Neural progenitor cell (in vitro differentiated cells): ENCODE results near the gene DDX31. TPM values are rescaled to one million over a fixed set of nuclear protein-coding genes. Genes with fewer than 3 reads are reported as not detected.

ENCODE experiments used
- DNase-seq: peaks from one replicate; pipeline ENCODE4 v3.0.0-alpha.2; 2016; ENCODE audit warnings: low spot score
- H2AFZ ChIP-seq: fragments of 200-600 bp; sonication (generic); replicated peaks from 2 replicates; pipeline ENCODE4 v1.6.1; 2016; ENCODE audit warnings: antibody characterized with exemption
- H3F3A ChIP-seq: fragments of 200-600 bp; sonication (generic); 2 replicates; pipeline ENCODE4 v1.6.1; 2016; ENCODE audit warnings: antibody characterized with exemption, low read depth
- H3K27ac ChIP-seq: fragments of 200-600 bp; sonication (generic); 2 replicates; pipeline ENCODE4 v1.5.1; 2016; ENCODE audit warnings: mild to moderate bottlenecking
- H3K27me3 ChIP-seq: fragments of 200-600 bp; sonication (generic); 2 replicates; pipeline ENCODE4 v1.6.1; 2016; ENCODE audit warnings: mild to moderate bottlenecking, moderate library complexity
- H3K36me3 ChIP-seq: fragments of 200-600 bp; sonication (generic); 2 replicates; pipeline ENCODE4 v1.5.1; 2016
- H3K4me1 ChIP-seq: fragments of 200-600 bp; sonication (generic); 2 replicates; pipeline ENCODE4 v1.6.1; 2016; ENCODE audit warnings: mixed run types
- H3K4me2 ChIP-seq: fragments of 200-600 bp; sonication (generic); 2 replicates; pipeline ENCODE4 v1.6.1; 2016
- H3K4me3 ChIP-seq: fragments of 200-600 bp; sonication (generic); 2 replicates; pipeline ENCODE4 v1.5.1; 2016
- H3K79me2 ChIP-seq: fragments of 200-600 bp; sonication (generic); 2 replicates; pipeline ENCODE4 v1.6.1; 2016; ENCODE audit warnings: low read depth
- H3K9ac ChIP-seq: fragments of 200-600 bp; sonication (generic); 2 replicates; pipeline ENCODE4 v1.6.1; 2016
- H3K9me3 ChIP-seq: fragments of 200-600 bp; sonication (generic); 2 replicates; pipeline ENCODE4 v1.5.1; 2016; ENCODE audit warnings: low read depth
- H4K20me1 ChIP-seq: fragments of 200-600 bp; sonication (generic); 2 replicates; pipeline ENCODE4 v1.6.1; 2016; ENCODE audit warnings: low read depth
- H3K27ac Mint-ChIP-seq: 3 replicates; pipeline ENCODE4 v1.8.0; 2021; ENCODE audit warnings: mixed read lengths
- H3K27me3 Mint-ChIP-seq: 2 replicates; pipeline ENCODE4 v1.8.0; 2022; ENCODE audit warnings: low read depth, mild to moderate bottlenecking, inconsistent platforms, moderate library complexity, mixed read lengths; ENCODE audit not compliant: insufficient read depth
- H3K36me3 Mint-ChIP-seq: 3 replicates; pipeline ENCODE4 v1.8.0; 2021; ENCODE audit warnings: mixed read lengths
- H3K4me1 Mint-ChIP-seq: 3 replicates; pipeline ENCODE4 v1.8.0; 2021; ENCODE audit warnings: mixed read lengths
- H3K4me3 Mint-ChIP-seq: 3 replicates; pipeline ENCODE4 v1.8.0; 2021; ENCODE audit warnings: mild to moderate bottlenecking, moderate library complexity, mixed read lengths
- H3K9me3 Mint-ChIP-seq: 3 replicates; pipeline ENCODE4 v1.8.0; 2020; ENCODE audit warnings: mixed read lengths
- CTCF ChIP-seq: fragments of 200-600 bp; sonication (generic); IDR thresholded peaks from 2 replicates; pipeline ENCODE4 v1.5.1; 2017; ENCODE audit warnings: antibody characterized with exemption, mild to moderate bottlenecking
- EZH2 ChIP-seq: fragments of 200-600 bp; sonication (generic); IDR thresholded peaks from 2 replicates; pipeline ENCODE4 v1.6.1; 2017; ENCODE audit warnings: antibody characterized with exemption, mild to moderate bottlenecking, moderate library complexity
- EZH2phosphoT487 ChIP-seq: fragments of 200-600 bp; sonication (generic); IDR thresholded peaks from 2 replicates; pipeline ENCODE4 v1.6.1; 2017; ENCODE audit warnings: antibody characterized with exemption
- total RNA-seq: library from RNA; depleted of rRNA; stranded (reverse); fragments of >200 nt; gene quantifications from 2 replicates; pipeline ENCODE4 v1.2.3, GENCODE V29; 2015; ENCODE audit warnings: low replicate concordance

Gene DDX31
- total RNA-seq, 1 donor from 2014 or later: 25.7 TPM

- DNase-seq: no peak
- no peaks in the 10 kb centered on the region for H3F3A ChIP-seq
- H4K20me1 ChIP-seq: no peaks in the 10 kb centered on the region
- Mint-ChIP-seq H3K4me3 (no peak overlapping the region), H3K36me3 (peaks cover 27% of the 10 kb centered on the region), H3K27me3 (no peaks in the 10 kb centered on the region), H3K27ac (no peak overlapping the region), H3K9me3 (no peaks in the 10 kb centered on the region), H3K4me1 (peaks cover 4% of the 10 kb centered on the region)
- H3K36me3 ChIP-seq: no peaks in the 10 kb centered on the region
- no peak overlapping the region for H3K27ac ChIP-seq
- no peak overlapping the region for H3K4me3 ChIP-seq
- no peaks in the 10 kb centered on the region for H3K79me2 ChIP-seq
- H3K9ac ChIP-seq: no peak overlapping the region
- TF ChIP-seq CTCF (no peak), EZH2phosphoT487 (no peak), EZH2 (no peak)
- no peak overlapping the region for H3K4me2 ChIP-seq
- H3K4me1 ChIP-seq: no peaks in the 10 kb centered on the region
- H2AFZ ChIP-seq: no peak overlapping the region
- no peaks in the 10 kb centered on the region for H3K27me3 ChIP-seq
- H3K9me3 ChIP-seq: no peaks in the 10 kb centered on the region
Measured at GRCh38 chr9:132641216-132641615, 28.6 kb downstream of the DDX31 start.

GRCh38 chr9:132639322-132639721 is 30.5 kb downstream of the DDX31 start:
- Histone ChIP-seq H3K4me1 (no peaks in the 10 kb centered on the region), H3K4me3 (no peak overlapping the region), H2AFZ (no peak overlapping the region), H3K9ac (no peak overlapping the region), H3F3A (no peaks in the 10 kb centered on the region), H3K27ac (no peak overlapping the region), H3K27me3 (no peaks in the 10 kb centered on the region), H3K9me3 (no peaks in the 10 kb centered on the region), H3K79me2 (no peaks in the 10 kb centered on the region), H4K20me1 (no peaks in the 10 kb centered on the region), H3K4me2 (no peak overlapping the region), H3K36me3 (no peaks in the 10 kb centered on the region)
- no peak for DNase-seq
- TF ChIP-seq CTCF (no peak), EZH2 (no peak), EZH2phosphoT487 (no peak)
- H3K4me3 Mint-ChIP-seq: no peak overlapping the region
- no peaks in the 10 kb centered on the region for H3K9me3 Mint-ChIP-seq
- no peaks in the 10 kb centered on the region for H3K27me3 Mint-ChIP-seq
- H3K4me1 Mint-ChIP-seq: peaks cover 4% of the 10 kb centered on the region
- H3K27ac Mint-ChIP-seq: no peak overlapping the region
- H3K36me3 Mint-ChIP-seq: peaks cover 13% of the 10 kb centered on the region

DNA sequence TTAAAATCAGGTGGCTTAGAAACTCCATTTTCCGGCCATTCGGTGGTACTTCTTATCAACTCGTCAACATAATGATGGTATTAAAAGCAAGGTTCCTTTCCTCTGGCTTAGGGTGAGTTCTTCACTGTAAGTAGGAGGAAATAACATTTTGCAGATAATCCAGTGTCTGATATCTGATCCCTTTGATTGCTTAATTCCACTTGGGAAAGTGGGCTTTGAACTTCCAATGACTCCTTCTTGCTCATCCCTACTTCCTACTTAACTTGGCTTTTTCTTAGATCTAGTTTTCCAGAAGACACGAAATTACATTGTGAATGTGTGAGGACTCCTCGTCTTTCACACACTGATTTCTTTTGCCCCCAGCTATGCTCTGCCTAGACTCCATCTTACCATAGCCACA is 31.5 kb downstream of the DDX31 start:
- Mint-ChIP-seq H3K36me3 (peaks cover 10% of the 10 kb centered on the region), H3K9me3 (no peaks in the 10 kb centered on the region), H3K27me3 (no peaks in the 10 kb centered on the region), H3K27ac (no peak overlapping the region), H3K4me1 (peaks cover 4% of the 10 kb centered on the region), H3K4me3 (no peak overlapping the region)
- Histone ChIP-seq H3K79me2 (no peaks in the 10 kb centered on the region), H3K27me3 (no peaks in the 10 kb centered on the region), H3K4me2 (no peak overlapping the region), H4K20me1 (no peaks in the 10 kb centered on the region), H3K9ac (no peak overlapping the region), H3K9me3 (no peaks in the 10 kb centered on the region), H2AFZ (no peak overlapping the region), H3K27ac (no peak overlapping the region), H3K36me3 (no peaks in the 10 kb centered on the region), H3K4me3 (no peak overlapping the region), H3F3A (no peaks in the 10 kb centered on the region), H3K4me1 (no peaks in the 10 kb centered on the region)
- no peak for DNase-seq
- TF ChIP-seq EZH2 (no peak), EZH2phosphoT487 (no peak), CTCF (no peak)
